NB4 (cell line): ENCODE measurements around the gene IMMP2L.

Experiments used
- CTCF ChIP-seq: IDR thresholded peaks from one replicate; pipeline ENCODE4 v1.5.1; 2012; ENCODE audit warnings: low read depth, low read length
- MAX ChIP-seq: IDR thresholded peaks from 2 replicates; pipeline ENCODE4 v1.6.1; 2011; ENCODE audit warnings: low read depth, low read length
- MYC ChIP-seq: IDR thresholded peaks from 2 replicates; pipeline ENCODE4 v1.6.1; 2011; ENCODE audit warnings: low read depth, low read length
- POLR2A ChIP-seq: IDR thresholded peaks from 2 replicates; pipeline ENCODE4 v1.6.1; 2011; ENCODE audit warnings: mild to moderate bottlenecking; ENCODE audit not compliant: insufficient read length; ENCODE audit errors: extremely low read depth

- TF ChIP-seq CTCF (no peak), POLR2A (no peak), MYC (no peak), MAX (no peak)
These were observed 6.7 kb upstream of the IMMP2L start for GRCh38 chr7:111568870-111569462.
